ENCODE measurements around the gene CLMN. TPM values are rescaled to one million over a fixed set of nuclear protein-coding genes. Genes with fewer than 3 reads are reported as not detected.

The CLMN gene
- total and polyA plus RNA-seq, 2 of the 8 experiments (the other 6 are each of a cell fraction or from before 2014, with no cell fraction given): 1.6 to 8.2 TPM

- TF ChIP-seq TAF7 (optimal IDR thresholded peaks at IDR 0.05; ENCODE audit: borderline replicate concordance, low read depth, low read length): no peak
- peak; percentile 20; the same call in 1 of the 2 replicates for TF ChIP-seq NRF1 (IDR thresholded peaks at IDR 0.05; ENCODE audit: low read depth, low read length)
- no peak for TF ChIP-seq CTCF (IDR thresholded peaks at IDR 0.05; ENCODE audit: control extremely low read depth in 1 of 3, insufficient read depth in 1 of 3, low read depth in 1 of 3, low read length in 3 of 3)
- TF ChIP-seq RNF2 (IDR thresholded peaks at IDR 0.05; ENCODE audit: borderline replicate concordance, low read depth, low read length, missing control alignments, poor library complexity, severe bottlenecking): no peak
- TF ChIP-seq GABPA (IDR thresholded peaks at IDR 0.05; ENCODE audit: borderline replicate concordance, insufficient read depth, low read length): no peak
- TF ChIP-seq SIN3A (conservative IDR thresholded peaks at IDR 0.05 in 1 of 2, IDR thresholded peaks at IDR 0.05 in 1 of 2; ENCODE audit: low read depth in 1 of 2, low read length in 2 of 2): no peak
- no peak for TF ChIP-seq EZH2 (IDR thresholded peaks at IDR 0.05; ENCODE audit: low read depth, low read length, severe bottlenecking)
- no peak for TF ChIP-seq GTF2F1 (IDR thresholded peaks at IDR 0.05; ENCODE audit: borderline replicate concordance, low read depth, low read length)
- no peak for TF ChIP-seq TEAD4 (IDR thresholded peaks at IDR 0.05; ENCODE audit: low read depth, low read length)
- no peak for TF ChIP-seq CBX5 (IDR thresholded peaks at IDR 0.05; ENCODE audit: low read depth, low read length)
- no peak for TF ChIP-seq POLR2AphosphoS5 (IDR thresholded peaks at IDR 0.05; ENCODE audit: low read depth, low read length)
- TF ChIP-seq SP4 (IDR thresholded peaks at IDR 0.05; ENCODE audit: low read length): no peak
- TF ChIP-seq ATF2 (IDR thresholded peaks at IDR 0.05; ENCODE audit: low read length): no peak
- no peak for TF ChIP-seq KDM5A (IDR thresholded peaks at IDR 0.05; ENCODE audit: low read length)
- TF ChIP-seq MAX (IDR thresholded peaks at IDR 0.05): peak; percentile 63; the same call in 1 of the 2 replicates
- TF ChIP-seq HDAC6 (IDR thresholded peaks at IDR 0.05; ENCODE audit: low read depth, low read length): no peak
- peak; percentile 28; the same call in 1 of the 2 replicates for TF ChIP-seq CREB1 (IDR thresholded peaks at IDR 0.05)
Observed at GRCh38 chr14:95157327-95158189, 162.2 kb downstream of the CLMN start, which contains the start of gene DICER1 (continued).

All from H1 (cell line).